ENCODE data around the gene ARSJ. TPM values are rescaled to one million over a fixed set of nuclear protein-coding genes. Genes with fewer than 3 reads are reported as not detected.

ARSJ gene
- polyA plus RNA-seq, 3 donors, result not detected

DNA sequence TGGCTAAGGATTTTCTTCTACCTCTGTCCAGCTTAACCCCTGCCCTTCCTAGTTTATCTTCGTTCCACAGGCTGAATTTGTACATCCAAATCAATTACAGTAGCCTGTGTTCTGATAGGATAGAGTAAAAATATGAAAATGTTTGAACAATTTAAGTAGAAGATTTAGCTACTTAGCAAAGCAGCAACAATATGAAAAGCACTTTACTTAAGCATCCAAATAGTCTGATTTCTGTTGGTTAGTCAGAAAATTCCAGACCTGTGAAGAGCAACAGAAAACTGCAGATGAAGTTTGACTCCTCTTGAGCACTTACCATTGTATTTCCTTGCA, 2.0 kb downstream of the ARSJ start:
- Histone ChIP-seq H3K4me2 (replicated peaks; ENCODE audit: extremely low read depth, low read length, poor library complexity, severe bottlenecking) (no peak overlapping the region), H3K9me3 (replicated peaks in 1 of 2; ENCODE audit: control insufficient read depth in 1 of 2, insufficient read depth in 1 of 2, low read length in 2 of 2) (no peaks in the 10 kb centered on the region), H3K9ac (ENCODE audit: insufficient read depth, low read length, poor library complexity, severe bottlenecking) (no peak overlapping the region), H3K4me1 (ENCODE audit: control insufficient read depth in 1 of 2, insufficient read depth in 2 of 2, low read length in 2 of 2) (peaks cover 0 to 7% of the 10 kb centered on the region in 2 donors), H4K20me1 (ENCODE audit: insufficient read depth, low read length) (no peaks in the 10 kb centered on the region), H3K36me3 (replicated peaks in 1 of 2; ENCODE audit: control insufficient read depth in 1 of 2, insufficient read depth in 2 of 2, low read length in 2 of 2) (no peaks in the 10 kb centered on the region), H3K27me3 (ENCODE audit: control insufficient read depth in 2 of 2, insufficient read depth in 2 of 2, low read length in 2 of 2) (peaks cover 26 to 45% of the 10 kb centered on the region in 2 donors), H2AFZ (ENCODE audit: insufficient read depth, low read depth, low read length, poor library complexity, severe bottlenecking) (no peak overlapping the region), H3K27ac (ENCODE audit: low read depth in 1 of 2, low read length in 2 of 2) (no peak overlapping the region), H3K4me3 (replicated peaks in 1 of 3; ENCODE audit: low read depth in 2 of 3, low read length in 3 of 3) (no peak overlapping the region), H3K79me2 (ENCODE audit: insufficient read depth, low read length) (no peaks in the 10 kb centered on the region)
- Mint-ChIP-seq H3K27me3 (ENCODE audit: low read depth in 3 of 3) (peaks cover 28 to 51% (median 36%) of the 10 kb centered on the region in 3 donors), H3K9me3 (peaks cover 0 to 16% (median 10%) of the 10 kb centered on the region in 7 donors), H3K36me3 (no peaks in the 10 kb centered on the region), H3K27ac (no peak overlapping the region), H3K4me1 (peaks cover 16% of the 10 kb centered on the region), H3K4me3 (peak overlapping the region in 1 of 2 donors; percentile 35)
- no CpG with 5 or more reads among the region's 1 CpG for WGBS (ENCODE audit: insufficient coverage)
- intact Hi-C loops (cut with micrococcal nuclease), result no loop called here
- DNase-seq, result no peak
- TF ChIP-seq, protein P1, sequence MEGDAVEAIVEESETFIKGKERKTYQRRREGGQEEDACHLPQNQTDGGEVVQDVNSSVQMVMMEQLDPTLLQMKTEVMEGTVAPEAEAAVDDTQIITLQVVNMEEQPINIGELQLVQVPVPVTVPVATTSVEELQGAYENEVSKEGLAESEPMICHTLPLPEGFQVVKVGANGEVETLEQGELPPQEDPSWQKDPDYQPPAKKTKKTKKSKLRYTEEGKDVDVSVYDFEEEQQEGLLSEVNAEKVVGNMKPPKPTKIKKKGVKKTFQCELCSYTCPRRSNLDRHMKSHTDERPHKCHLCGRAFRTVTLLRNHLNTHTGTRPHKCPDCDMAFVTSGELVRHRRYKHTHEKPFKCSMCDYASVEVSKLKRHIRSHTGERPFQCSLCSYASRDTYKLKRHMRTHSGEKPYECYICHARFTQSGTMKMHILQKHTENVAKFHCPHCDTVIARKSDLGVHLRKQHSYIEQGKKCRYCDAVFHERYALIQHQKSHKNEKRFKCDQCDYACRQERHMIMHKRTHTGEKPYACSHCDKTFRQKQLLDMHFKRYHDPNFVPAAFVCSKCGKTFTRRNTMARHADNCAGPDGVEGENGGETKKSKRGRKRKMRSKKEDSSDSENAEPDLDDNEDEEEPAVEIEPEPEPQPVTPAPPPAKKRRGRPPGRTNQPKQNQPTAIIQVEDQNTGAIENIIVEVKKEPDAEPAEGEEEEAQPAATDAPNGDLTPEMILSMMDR (IDR thresholded peaks at IDR 0.05), result no peak

- Histone ChIP-seq H3K9me3 (replicated peaks in 1 of 2; ENCODE audit: control insufficient read depth in 1 of 2, insufficient read depth in 1 of 2, low read length in 2 of 2) (no peaks in the 10 kb centered on the region), H3K4me3 (replicated peaks in 1 of 3; ENCODE audit: low read depth in 2 of 3, low read length in 3 of 3) (no peak overlapping the region), H3K27me3 (ENCODE audit: control insufficient read depth in 2 of 2, insufficient read depth in 2 of 2, low read length in 2 of 2) (peaks cover 26 to 45% of the 10 kb centered on the region in 2 donors), H2AFZ (ENCODE audit: insufficient read depth, low read depth, low read length, poor library complexity, severe bottlenecking) (no peak overlapping the region), H3K79me2 (ENCODE audit: insufficient read depth, low read length) (no peaks in the 10 kb centered on the region), H4K20me1 (ENCODE audit: insufficient read depth, low read length) (no peaks in the 10 kb centered on the region), H3K4me1 (ENCODE audit: control insufficient read depth in 1 of 2, insufficient read depth in 2 of 2, low read length in 2 of 2) (peaks cover 0 to 7% of the 10 kb centered on the region in 2 donors), H3K36me3 (replicated peaks in 1 of 2; ENCODE audit: control insufficient read depth in 1 of 2, insufficient read depth in 2 of 2, low read length in 2 of 2) (no peaks in the 10 kb centered on the region), H3K9ac (ENCODE audit: insufficient read depth, low read length, poor library complexity, severe bottlenecking) (no peak overlapping the region), H3K27ac (ENCODE audit: low read depth in 1 of 2, low read length in 2 of 2) (no peak overlapping the region), H3K4me2 (replicated peaks; ENCODE audit: extremely low read depth, low read length, poor library complexity, severe bottlenecking) (no peak overlapping the region)
- H3K4me1 Mint-ChIP-seq, result peaks cover 16% of the 10 kb centered on the region
- DNase-seq, result no peak
- no peaks in the 10 kb centered on the region for H3K36me3 Mint-ChIP-seq
- no peak overlapping the region for H3K27ac Mint-ChIP-seq
- peaks cover 28 to 50% (median 36%) of the 10 kb centered on the region in 3 donors for H3K27me3 Mint-ChIP-seq (ENCODE audit: low read depth in 3 of 3)
- no peak overlapping the region for H3K4me3 Mint-ChIP-seq
- 100% methylated on average over 1 of the region's 2 CpGs for WGBS (ENCODE audit: insufficient coverage)
- intact Hi-C loops (cut with micrococcal nuclease), result no loop called here
- TF ChIP-seq, protein P1 (IDR thresholded peaks at IDR 0.05), result no peak
- peaks cover 0 to 18% (median 10%) of the 10 kb centered on the region in 7 donors for H3K9me3 Mint-ChIP-seq
Observed at GRCh38 chr4:113976741-113977525, 2.5 kb downstream of the ARSJ start.

Data from CD14-positive monocyte (primary cell).